HEK293 (cell line): ENCODE data around the gene NAALADL2.

Source experiments
- CTCF ChIA-PET: fragments of 350-600 bp; formaldehyde crosslinking; extraction: SDS; loops from one replicate; lab custom pipeline; 2021; ENCODE audit warnings: antibody characterized with exemption; lab: Yijun Ruan, JAX
- POLR2A ChIA-PET: fragments of 300-600 bp; formaldehyde crosslinking; extraction: SDS; loops from one replicate; lab custom pipeline; 2020; ENCODE audit warnings: antibody characterized with exemption, inconsistent platforms; lab: Yijun Ruan, JAX
- H3K27ac ChIP-seq: fragments of 200-500 bp; sonication (Bioruptor generic); 2 replicates; pipeline ENCODE4 v1.5.1; 2014; ENCODE audit warnings: low read depth, low read length, control low read depth, inconsistent platforms; ENCODE audit errors: extremely low read depth
- H3K36me3 ChIP-seq, 2 experiments: fragments of 200-500 bp in 1 of 2; sonication (Bioruptor generic) in 1 of 2; 1 replicate in 1 of 2; 2 replicates in 1 of 2; pipeline ENCODE4 v1.5.1; 2014 to 2017; ENCODE audit warnings: inconsistent platforms in 2 of 2, low read length in 2 of 2; ENCODE audit not compliant: control insufficient read depth in 2 of 2, insufficient read depth in 1 of 2
- H3K4me1 ChIP-seq: fragments of 200-500 bp; sonication (Bioruptor generic); 2 replicates; pipeline ENCODE4 v1.5.1; 2014; ENCODE audit warnings: mild to moderate bottlenecking, low read length, inconsistent platforms; ENCODE audit not compliant: control insufficient read depth, insufficient read depth
- H3K4me3 ChIP-seq: 2 replicates; pipeline ENCODE4 v1.5.1; 2011; ENCODE audit warnings: low read depth, mild to moderate bottlenecking, control low read depth, low read length, moderate library complexity
- H3K9me3 ChIP-seq: fragments of 200-500 bp; sonication (Bioruptor generic); 2 replicates; pipeline ENCODE4 v1.5.1; 2014; ENCODE audit warnings: low read depth, low read length, inconsistent platforms; ENCODE audit not compliant: control insufficient read depth, insufficient read depth
- HOXC10 ChIP-seq: sonication (generic); formaldehyde crosslinking; IDR thresholded peaks from 2 replicates; pipeline ENCODE4 v1.8.1; 2023; ENCODE audit warnings: mild to moderate bottlenecking, missing genetic modification reagents
- KLF16 ChIP-seq: fragments of 450-650 bp; formaldehyde crosslinking; IDR thresholded peaks from 2 replicates; pipeline ENCODE4 v1.5.1; 2017; ENCODE audit warnings: missing biosample characterization, missing genetic modification characterization
- PRDM1 ChIP-seq: fragments of 450-650 bp; formaldehyde crosslinking; IDR thresholded peaks from 2 replicates; pipeline ENCODE4; 2016; ENCODE audit warnings: missing biosample characterization, missing genetic modification characterization
- YY1 ChIP-seq: fragments of 450-650 bp; formaldehyde crosslinking; IDR thresholded peaks from 2 replicates; pipeline ENCODE4 v1.5.1; 2018; ENCODE audit warnings: missing biosample characterization, missing genetic modification characterization
- ZBTB21 ChIP-seq: fragments of 450-650 bp; formaldehyde crosslinking; IDR thresholded peaks from 2 replicates; pipeline ENCODE4 v1.5.1; 2017; ENCODE audit warnings: missing biosample characterization, missing genetic modification characterization
- ZFHX2 ChIP-seq: fragments of 450-650 bp; formaldehyde crosslinking; conservative IDR thresholded peaks from 2 replicates; pipeline ENCODE4 v1.5.1; 2016; ENCODE audit warnings: missing biosample characterization, missing genetic modification characterization
- ZFP41 ChIP-seq: fragments of 450-650 bp; formaldehyde crosslinking; IDR thresholded peaks from 2 replicates; pipeline ENCODE4 v1.5.1; 2016; ENCODE audit warnings: missing biosample characterization, missing genetic modification characterization, borderline replicate concordance
- ZNF132 ChIP-seq: fragments of 450-650 bp; formaldehyde crosslinking; IDR thresholded peaks from 2 replicates; pipeline ENCODE4 v1.5.1; 2017; ENCODE audit warnings: missing biosample characterization, missing genetic modification characterization, borderline replicate concordance
- ZNF146 ChIP-seq: fragments of 450-650 bp; formaldehyde crosslinking; IDR thresholded peaks from 2 replicates; pipeline ENCODE4 v1.5.1; 2016; ENCODE audit warnings: missing biosample characterization, missing genetic modification characterization
- ZNF148 ChIP-seq: fragments of 450-650 bp; formaldehyde crosslinking; IDR thresholded peaks from 2 replicates; pipeline ENCODE4 v1.5.0; 2017; ENCODE audit warnings: missing biosample characterization, missing genetic modification characterization, borderline replicate concordance
- ZNF174 ChIP-seq: fragments of 450-650 bp; formaldehyde crosslinking; IDR thresholded peaks from 2 replicates; pipeline ENCODE4 v1.5.0; 2017; ENCODE audit warnings: missing biosample characterization, mild to moderate bottlenecking, missing genetic modification characterization
- ZNF184 ChIP-seq: fragments of 450-650 bp; IDR thresholded peaks from 2 replicates; pipeline ENCODE4 v1.5.1; 2018; ENCODE audit warnings: missing biosample characterization, mild to moderate bottlenecking, missing genetic modification characterization
- ZNF2 ChIP-seq: fragments of 450-650 bp; formaldehyde crosslinking; IDR thresholded peaks from 2 replicates; pipeline ENCODE4 v1.5.1; 2016; ENCODE audit warnings: missing biosample characterization, missing genetic modification characterization
- ZNF223 ChIP-seq: fragments of 450-650 bp; formaldehyde crosslinking; IDR thresholded peaks from 2 replicates; pipeline ENCODE4 v1.5.1; 2016; ENCODE audit warnings: missing biosample characterization, missing genetic modification characterization
- ZNF292 ChIP-seq: fragments of 450-650 bp; formaldehyde crosslinking; IDR thresholded peaks from 2 replicates; pipeline ENCODE4 v1.5.1; 2016; ENCODE audit warnings: low read depth, missing biosample characterization, missing genetic modification characterization, borderline replicate concordance
- ZNF302 ChIP-seq: fragments of 450-650 bp; formaldehyde crosslinking; IDR thresholded peaks from 2 replicates; pipeline ENCODE4 v1.5.1; 2016; ENCODE audit warnings: missing biosample characterization, missing genetic modification characterization, low read depth
- ZNF350 ChIP-seq: fragments of 450-650 bp; formaldehyde crosslinking; IDR thresholded peaks from 2 replicates; pipeline ENCODE4 v1.5.0; 2017; ENCODE audit warnings: missing biosample characterization, mild to moderate bottlenecking, missing genetic modification characterization
- ZNF510 ChIP-seq: fragments of 450-650 bp; formaldehyde crosslinking; IDR thresholded peaks from 2 replicates; pipeline ENCODE4 v1.5.1; 2018; ENCODE audit warnings: mild to moderate bottlenecking, missing genetic modification characterization, missing biosample characterization; ENCODE audit not compliant: insufficient replicate concordance
- ZNF521 ChIP-seq: fragments of 450-650 bp; formaldehyde crosslinking; IDR thresholded peaks from 2 replicates; pipeline ENCODE4 v1.5.1; 2017; ENCODE audit warnings: missing biosample characterization, mild to moderate bottlenecking, missing genetic modification characterization
- ZNF747 ChIP-seq: fragments of 450-650 bp; formaldehyde crosslinking; IDR thresholded peaks from 2 replicates; pipeline ENCODE4 v1.5.1; 2016; ENCODE audit warnings: missing biosample characterization, missing genetic modification characterization
- ZNF791 ChIP-seq: fragments of 450-650 bp; formaldehyde crosslinking; IDR thresholded peaks from 2 replicates; pipeline ENCODE4 v1.5.1; 2016; ENCODE audit warnings: missing biosample characterization, missing genetic modification characterization
- ZNF837 ChIP-seq: fragments of 450-650 bp; formaldehyde crosslinking; IDR thresholded peaks from 2 replicates; pipeline ENCODE4 v1.5.1; 2016; ENCODE audit warnings: missing biosample characterization, missing genetic modification characterization
- ZNF843 ChIP-seq: fragments of 450-650 bp; formaldehyde crosslinking; IDR thresholded peaks from 2 replicates; pipeline ENCODE4 v1.5.1; 2016; ENCODE audit warnings: missing biosample characterization, missing genetic modification characterization
- ZXDB ChIP-seq: fragments of 450-650 bp; formaldehyde crosslinking; IDR thresholded peaks from 2 replicates; pipeline ENCODE4 v1.5.1; 2016; ENCODE audit warnings: missing biosample characterization, missing genetic modification characterization
- TF ChIP-seq, protein P1 (sequence below): fragments of 450-650 bp; formaldehyde crosslinking; IDR thresholded peaks from 2 replicates; pipeline ENCODE4 v1.5.1; 2016; ENCODE audit warnings: missing biosample characterization, missing genetic modification characterization
- TF ChIP-seq, protein P2 (sequence below): fragments of 450-650 bp; formaldehyde crosslinking; IDR thresholded peaks from 2 replicates; pipeline ENCODE4 v1.5.1; 2016; ENCODE audit warnings: missing biosample characterization, missing genetic modification characterization
- TF ChIP-seq, protein P3 (sequence below): fragments of 450-650 bp; formaldehyde crosslinking; IDR thresholded peaks from 2 replicates; pipeline ENCODE4 v1.5.1; 2016; ENCODE audit warnings: missing biosample characterization, missing genetic modification characterization
- TF ChIP-seq, protein P4 (sequence below): fragments of 450-650 bp; formaldehyde crosslinking; IDR thresholded peaks from 2 replicates; pipeline ENCODE4 v1.5.1; 2016; ENCODE audit warnings: missing biosample characterization, missing genetic modification characterization

NAALADL2 gene

GRCh38 chr3:175179055-175179454, 319.9 kb downstream of the NAALADL2 start:
- ChIA-PET CTCF (interaction anchor here (0.6 kb wide), 1 partner anchor 41 kb away, joined by 3 read pairs; no protein-coding TSS in a partner anchor), POLR2A (no interaction called here)

DNA sequence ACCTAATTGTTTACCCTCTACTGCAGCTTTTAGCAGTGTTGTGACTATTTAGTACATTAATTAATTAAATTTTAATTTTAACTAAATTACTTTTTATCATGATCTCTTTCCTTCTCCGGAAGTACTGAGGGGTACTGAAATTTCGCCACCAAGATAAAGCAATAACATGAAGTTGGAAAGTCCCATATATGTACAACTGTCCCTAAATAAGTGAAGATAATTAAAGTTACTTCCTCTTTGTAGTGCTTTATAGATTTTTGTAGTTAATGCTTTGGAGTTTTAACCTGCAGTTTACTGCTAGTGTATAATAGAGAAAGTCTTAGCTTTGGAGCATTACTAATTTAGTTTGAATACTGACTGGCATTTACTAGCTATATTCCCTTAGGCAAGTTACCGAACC, 325.3 kb downstream of the NAALADL2 start:
- ChIA-PET POLR2A (no interaction called here), CTCF (interaction anchor here (0.8 kb wide), 1 partner anchor 13 kb away, joined by 4 read pairs; no protein-coding TSS in a partner anchor)
- no peak overlapping the region for H3K27ac ChIP-seq
- no peaks in the 10 kb centered on the region for H3K9me3 ChIP-seq
- no peak overlapping the region for H3K4me3 ChIP-seq
- H3K4me1 ChIP-seq, result no peaks in the 10 kb centered on the region
- H3K36me3 ChIP-seq, result no peaks in the 10 kb centered on the region
- TF ChIP-seq ZNF148 (tag by site-specific recombination), result no peak
- TF ChIP-seq ZNF2 (tag by site-specific recombination), result no peak
- TF ChIP-seq ZFHX2 (tag by site-specific recombination), result no peak
- no peak for TF ChIP-seq ZNF302
- TF ChIP-seq, protein P1, sequence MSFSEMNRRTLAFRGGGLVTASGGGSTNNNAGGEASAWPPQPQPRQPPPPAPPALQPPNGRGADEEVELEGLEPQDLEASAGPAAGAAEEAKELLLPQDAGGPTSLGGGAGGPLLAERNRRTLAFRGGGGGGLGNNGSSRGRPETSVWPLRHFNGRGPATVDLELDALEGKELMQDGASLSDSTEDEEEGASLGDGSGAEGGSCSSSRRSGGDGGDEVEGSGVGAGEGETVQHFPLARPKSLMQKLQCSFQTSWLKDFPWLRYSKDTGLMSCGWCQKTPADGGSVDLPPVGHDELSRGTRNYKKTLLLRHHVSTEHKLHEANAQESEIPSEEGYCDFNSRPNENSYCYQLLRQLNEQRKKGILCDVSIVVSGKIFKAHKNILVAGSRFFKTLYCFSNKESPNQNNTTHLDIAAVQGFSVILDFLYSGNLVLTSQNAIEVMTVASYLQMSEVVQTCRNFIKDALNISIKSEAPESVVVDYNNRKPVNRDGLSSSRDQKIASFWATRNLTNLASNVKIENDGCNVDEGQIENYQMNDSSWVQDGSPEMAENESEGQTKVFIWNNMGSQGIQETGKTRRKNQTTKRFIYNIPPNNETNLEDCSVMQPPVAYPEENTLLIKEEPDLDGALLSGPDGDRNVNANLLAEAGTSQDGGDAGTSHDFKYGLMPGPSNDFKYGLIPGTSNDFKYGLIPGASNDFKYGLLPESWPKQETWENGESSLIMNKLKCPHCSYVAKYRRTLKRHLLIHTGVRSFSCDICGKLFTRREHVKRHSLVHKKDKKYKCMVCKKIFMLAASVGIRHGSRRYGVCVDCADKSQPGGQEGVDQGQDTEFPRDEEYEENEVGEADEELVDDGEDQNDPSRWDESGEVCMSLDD (tag by site-specific recombination), result no peak
- TF ChIP-seq ZNF174, result no peak
- no peak for TF ChIP-seq ZNF521 (tag by site-specific recombination)
- TF ChIP-seq ZNF292 (tag by site-specific recombination), result no peak
- TF ChIP-seq ZNF510 (tag by site-specific recombination), result no peak
- no peak for TF ChIP-seq ZNF132 (tag by site-specific recombination)
- TF ChIP-seq ZNF184, result no peak

More at GRCh38 chr3:175179055-175179454, 319.9 kb downstream of the NAALADL2 start:
- Histone ChIP-seq H3K4me3 (no peak overlapping the region), H3K9me3 (no peaks in the 10 kb centered on the region), H3K36me3 (no peaks in the 10 kb centered on the region), H3K27ac (no peak overlapping the region), H3K4me1 (no peaks in the 10 kb centered on the region)
- no peak for TF ChIP-seq ZNF843 (tag by site-specific recombination)
- no peak for TF ChIP-seq ZNF350
- TF ChIP-seq ZNF791 (tag by site-specific recombination), result no peak
- no peak for TF ChIP-seq YY1 (tag by site-specific recombination)
- TF ChIP-seq, protein P2, sequence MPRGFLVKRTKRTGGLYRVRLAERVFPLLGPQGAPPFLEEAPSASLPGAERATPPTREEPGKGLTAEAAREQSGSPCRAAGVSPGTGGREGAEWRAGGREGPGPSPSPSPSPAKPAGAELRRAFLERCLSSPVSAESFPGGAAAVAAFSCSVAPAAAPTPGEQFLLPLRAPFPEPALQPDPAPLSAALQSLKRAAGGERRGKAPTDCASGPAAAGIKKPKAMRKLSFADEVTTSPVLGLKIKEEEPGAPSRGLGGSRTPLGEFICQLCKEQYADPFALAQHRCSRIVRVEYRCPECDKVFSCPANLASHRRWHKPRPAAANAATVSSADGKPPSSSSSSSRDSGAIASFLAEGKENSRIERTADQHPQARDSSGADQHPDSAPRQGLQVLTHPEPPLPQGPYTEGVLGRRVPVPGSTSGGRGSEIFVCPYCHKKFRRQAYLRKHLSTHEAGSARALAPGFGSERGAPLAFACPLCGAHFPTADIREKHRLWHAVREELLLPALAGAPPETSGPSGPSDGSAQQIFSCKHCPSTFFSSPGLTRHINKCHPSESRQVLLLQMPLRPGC (tag by site-specific recombination), result no peak
- TF ChIP-seq HOXC10 (CRISPR knock-in tag), result no peak
- no peak for TF ChIP-seq ZNF223 (tag by site-specific recombination)
- no peak for TF ChIP-seq ZNF837 (tag by site-specific recombination)
- TF ChIP-seq ZBTB21 (tag by site-specific recombination), result no peak
- no peak for TF ChIP-seq ZNF747 (tag by site-specific recombination)
- TF ChIP-seq ZFP41 (tag by site-specific recombination), result no peak
- TF ChIP-seq ZNF146 (tag by site-specific recombination), result no peak
- no peak for TF ChIP-seq ZXDB (tag by site-specific recombination)
- TF ChIP-seq, protein P3, sequence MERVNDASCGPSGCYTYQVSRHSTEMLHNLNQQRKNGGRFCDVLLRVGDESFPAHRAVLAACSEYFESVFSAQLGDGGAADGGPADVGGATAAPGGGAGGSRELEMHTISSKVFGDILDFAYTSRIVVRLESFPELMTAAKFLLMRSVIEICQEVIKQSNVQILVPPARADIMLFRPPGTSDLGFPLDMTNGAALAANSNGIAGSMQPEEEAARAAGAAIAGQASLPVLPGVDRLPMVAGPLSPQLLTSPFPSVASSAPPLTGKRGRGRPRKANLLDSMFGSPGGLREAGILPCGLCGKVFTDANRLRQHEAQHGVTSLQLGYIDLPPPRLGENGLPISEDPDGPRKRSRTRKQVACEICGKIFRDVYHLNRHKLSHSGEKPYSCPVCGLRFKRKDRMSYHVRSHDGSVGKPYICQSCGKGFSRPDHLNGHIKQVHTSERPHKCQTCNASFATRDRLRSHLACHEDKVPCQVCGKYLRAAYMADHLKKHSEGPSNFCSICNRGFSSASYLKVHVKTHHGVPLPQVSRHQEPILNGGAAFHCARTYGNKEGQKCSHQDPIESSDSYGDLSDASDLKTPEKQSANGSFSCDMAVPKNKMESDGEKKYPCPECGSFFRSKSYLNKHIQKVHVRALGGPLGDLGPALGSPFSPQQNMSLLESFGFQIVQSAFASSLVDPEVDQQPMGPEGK (tag by site-specific recombination), result no peak
- TF ChIP-seq PRDM1 (tag by site-specific recombination), result no peak
- TF ChIP-seq KLF16 (tag by site-specific recombination), result no peak
- TF ChIP-seq, protein P4, sequence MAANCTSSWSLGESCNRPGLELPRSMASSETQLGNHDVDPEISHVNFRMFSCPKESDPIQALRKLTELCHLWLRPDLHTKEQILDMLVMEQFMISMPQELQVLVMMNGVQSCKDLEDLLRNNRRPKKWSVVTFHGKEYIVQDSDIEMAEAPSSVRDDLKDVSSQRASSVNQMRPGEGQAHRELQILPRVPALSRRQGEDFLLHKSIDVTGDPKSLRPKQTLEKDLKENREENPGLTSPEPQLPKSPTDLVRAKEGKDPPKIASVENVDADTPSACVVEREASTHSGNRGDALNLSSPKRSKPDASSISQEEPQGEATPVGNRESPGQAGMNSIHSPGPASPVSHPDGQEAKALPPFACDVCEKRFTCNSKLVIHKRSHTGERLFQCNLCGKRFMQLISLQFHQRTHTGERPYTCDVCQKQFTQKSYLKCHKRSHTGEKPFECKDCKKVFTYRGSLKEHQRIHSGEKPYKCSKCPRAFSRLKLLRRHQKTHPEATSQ (tag by site-specific recombination), result no peak
